Neutrophil (primary cell): ENCODE measurements around the gene SYT14.

ENCODE experiments used
- H3K27ac ChIP-seq: fragments of 200-600 bp; sonication (generic); 2 replicates; pipeline ENCODE4 v1.5.1; 2016; ENCODE audit warnings: mild to moderate bottlenecking, moderate library complexity
- H3K27me3 ChIP-seq: fragments of 200-600 bp; sonication (generic); 2 replicates; pipeline ENCODE4 v1.6.0; 2016; ENCODE audit warnings: mild to moderate bottlenecking
- H3K36me3 ChIP-seq: fragments of 200-600 bp; sonication (generic); 2 replicates; pipeline ENCODE4 v1.5.1; 2017
- H3K4me1 ChIP-seq, 2 experiments: fragments of 200-600 bp in 1 of 2; sonication (generic) in 1 of 2; 1 replicate in 1 of 2; 2 replicates in 1 of 2; pipeline versions ENCODE4 v1.5.1 to v1.6.1; 2013 to 2016; ENCODE audit warnings: low read depth in 1 of 2, low read length in 1 of 2, mild to moderate bottlenecking in 1 of 2, moderate library complexity in 1 of 2; ENCODE audit not compliant: control insufficient read depth in 1 of 2, insufficient read depth in 1 of 2
- H3K4me3 ChIP-seq, 2 experiments: fragments of 200-600 bp in 1 of 2; sonication (generic) in 1 of 2; 1 replicate in 1 of 2; 2 replicates in 1 of 2; pipeline ENCODE4 v1.5.1; 2013 to 2016; ENCODE audit warnings: low read depth in 1 of 2, low read length in 1 of 2, mild to moderate bottlenecking in 1 of 2, moderate library complexity in 1 of 2
- H3K9me3 ChIP-seq: fragments of 200-600 bp; sonication (generic); 2 replicates; pipeline ENCODE4 v1.5.1; 2016
- CTCF ChIP-seq: fragments of 200-600 bp; sonication (generic); IDR thresholded peaks from 2 replicates; pipeline ENCODE4 v1.5.1; 2016; ENCODE audit warnings: antibody characterized with exemption

SYT14 gene

DNA sequence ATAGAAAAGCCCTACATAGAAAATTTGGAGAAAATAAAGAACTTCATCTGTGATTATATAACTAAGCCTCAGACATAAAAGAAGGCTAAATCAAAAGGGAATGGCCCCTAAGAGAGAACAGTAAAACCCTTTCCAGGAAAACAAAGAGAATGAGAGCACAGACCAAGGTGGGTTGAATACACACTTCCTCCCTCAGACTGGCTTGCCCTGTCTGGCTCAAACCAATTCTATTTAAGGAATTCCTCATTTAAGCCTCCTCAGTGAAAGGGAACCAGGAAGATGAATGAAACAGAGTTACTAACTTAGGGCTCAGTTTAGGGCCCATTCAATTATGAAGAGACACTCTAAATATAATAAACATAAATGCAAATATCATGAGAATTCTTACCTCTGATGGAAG lies 10.6 kb upstream of the SYT14 start:
- Histone ChIP-seq H3K9me3 (no peaks in the 10 kb centered on the region), H3K36me3 (no peaks in the 10 kb centered on the region)

GRCh38 chr1:209929751-209930150 lies 8.3 kb upstream of the SYT14 start:
- Histone ChIP-seq H3K27ac (no peak overlapping the region), H3K27me3 (peaks cover 19% of the 10 kb centered on the region), H3K9me3 (no peaks in the 10 kb centered on the region), H3K4me3 (no peak overlapping the region), H3K36me3 (no peaks in the 10 kb centered on the region), H3K4me1 (no peaks in the 10 kb centered on the region)
- no peak for TF ChIP-seq CTCF

More for the DNA sequence above, 10.6 kb upstream of the SYT14 start:
- peaks cover 4% of the 10 kb centered on the region for H3K27me3 ChIP-seq
- TF ChIP-seq CTCF, result no peak
- H3K4me1 ChIP-seq, result no peaks in the 10 kb centered on the region
- no peak overlapping the region for H3K4me3 ChIP-seq
- no peak overlapping the region for H3K27ac ChIP-seq

- Histone ChIP-seq H3K9me3 (no peaks in the 10 kb centered on the region), H3K36me3 (no peaks in the 10 kb centered on the region), H3K27me3 (peaks cover 33% of the 10 kb centered on the region), H3K27ac (no peak overlapping the region), H3K4me1 (no peaks in the 10 kb centered on the region), H3K4me3 (no peak overlapping the region)
- no peak for TF ChIP-seq CTCF
Measured at GRCh38 chr1:209931141-209931540, 6.9 kb upstream of the SYT14 start.

DNA sequence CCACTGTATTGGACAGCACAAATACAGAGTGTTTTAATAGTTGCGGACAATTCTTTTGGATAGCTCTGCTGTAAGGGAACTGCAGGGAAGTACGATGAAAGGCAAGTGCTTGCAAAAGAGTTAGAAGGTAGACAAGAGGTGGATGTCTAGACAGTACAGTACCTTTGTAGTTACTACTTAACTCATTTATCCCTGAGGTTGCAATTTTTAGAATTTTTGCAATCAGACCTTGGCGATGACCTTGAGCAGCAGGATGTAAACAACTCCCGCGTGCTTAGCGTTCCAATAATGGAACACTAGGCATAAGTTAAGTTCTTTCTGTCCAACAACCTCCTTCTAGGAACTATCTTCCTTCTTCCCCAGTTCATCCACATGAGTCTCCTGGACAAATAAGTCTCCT lies 1.9 kb upstream of the SYT14 start:
- TF ChIP-seq CTCF, result no peak
- peaks cover 79% of the 10 kb centered on the region for H3K27me3 ChIP-seq

DNA sequence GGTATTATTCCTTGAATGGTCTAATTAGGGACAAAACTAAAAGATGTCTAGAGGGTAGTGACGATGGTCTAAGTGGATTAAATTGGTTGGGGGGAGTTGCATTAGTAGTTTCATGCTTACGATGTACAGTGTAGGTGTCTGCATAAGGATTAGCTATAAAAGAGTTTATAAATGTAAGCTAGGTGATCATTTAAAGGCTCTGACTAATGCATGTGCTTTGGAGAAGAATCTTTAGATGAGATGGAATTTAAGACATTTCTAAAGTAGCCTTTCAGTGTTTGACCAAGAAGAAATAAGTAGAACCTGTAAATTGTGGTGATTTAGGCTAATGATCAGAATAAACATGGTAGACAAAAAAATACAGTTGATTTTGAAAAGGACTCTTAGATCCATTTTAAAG lies 7.4 kb downstream of the SYT14 start:
- Histone ChIP-seq H3K4me1 (no peaks in the 10 kb centered on the region), H3K27ac (no peak overlapping the region), H3K4me3 (no peak overlapping the region), H3K36me3 (no peaks in the 10 kb centered on the region), H3K27me3 (peaks cover 20% of the 10 kb centered on the region), H3K9me3 (no peaks in the 10 kb centered on the region)
- no peak for TF ChIP-seq CTCF

More for the DNA sequence above, 1.9 kb upstream of the SYT14 start:
- Histone ChIP-seq H3K9me3 (no peaks in the 10 kb centered on the region), H3K36me3 (no peaks in the 10 kb centered on the region), H3K4me1 (no peaks in the 10 kb centered on the region), H3K27ac (no peak overlapping the region), H3K4me3 (no peak overlapping the region)

GRCh38 chr1:209948155-209948554 lies 10.1 kb downstream of the SYT14 start:
- Histone ChIP-seq H3K4me1 (no peaks in the 10 kb centered on the region), H3K9me3 (no peaks in the 10 kb centered on the region), H3K4me3 (no peak overlapping the region), H3K36me3 (no peaks in the 10 kb centered on the region), H3K27me3 (no peaks in the 10 kb centered on the region), H3K27ac (no peak overlapping the region)
- TF ChIP-seq CTCF, result no peak
